HG03558 (cell line): Measurements from ENCODE around the gene MEG3.

Experiments
- ATAC-seq: cut with Tn5 transposase; IDR thresholded peaks from one replicate; pipeline ENCODE4 v1.9.1; 2021; ENCODE audit warnings: moderate number of reproducible peaks; ENCODE audit not compliant: unreplicated experiment; ENCODE audit errors: extremely low read depth

MEG3 gene

DNA sequence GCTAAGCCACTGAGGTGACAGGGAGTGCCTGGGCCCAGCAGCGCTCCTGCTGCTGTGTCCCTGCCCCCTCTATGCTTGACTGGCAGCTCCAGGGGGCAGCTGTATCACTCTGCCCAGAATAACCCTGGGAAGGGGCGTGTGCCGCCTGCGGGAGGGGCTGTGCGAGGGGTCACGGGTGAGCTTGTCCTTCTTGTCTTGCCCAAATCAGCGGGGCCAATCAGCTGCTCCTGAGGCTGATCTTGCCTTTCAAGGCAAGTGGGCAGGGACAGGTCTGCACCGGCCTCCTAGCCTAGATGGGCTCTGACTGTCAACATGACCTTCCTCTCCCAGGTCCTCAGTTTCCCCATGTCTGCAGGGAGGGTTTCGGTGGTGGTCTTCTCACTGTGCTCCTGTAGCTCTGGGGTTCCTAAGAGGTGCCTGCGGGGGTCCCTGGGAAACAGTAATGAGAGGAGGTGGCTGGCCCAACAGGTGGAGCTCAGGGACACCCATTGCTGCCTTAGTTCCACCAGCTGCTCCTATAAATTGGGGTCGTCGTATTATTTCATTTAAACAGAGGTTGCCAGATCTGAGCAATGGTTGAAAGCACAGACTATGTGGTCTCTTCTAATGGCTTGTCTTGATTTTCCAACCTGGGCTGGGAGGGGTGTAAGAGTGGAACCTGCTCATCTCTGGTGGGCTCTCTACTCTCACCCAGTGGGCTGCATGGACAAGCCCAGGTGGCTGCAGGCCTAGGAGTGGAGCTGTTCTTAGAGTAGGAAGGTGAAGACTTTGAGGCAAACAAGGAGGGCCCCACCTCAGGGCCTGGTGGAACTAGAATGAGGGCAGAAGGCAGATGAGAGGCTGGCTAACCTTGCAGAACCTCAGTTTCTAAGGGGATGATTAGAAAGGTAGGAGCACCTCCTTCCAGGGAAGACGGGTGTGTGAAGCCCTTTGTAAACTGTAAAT, 65.9 kb downstream of the MEG3 start:
- no peak for ATAC-seq

DNA sequence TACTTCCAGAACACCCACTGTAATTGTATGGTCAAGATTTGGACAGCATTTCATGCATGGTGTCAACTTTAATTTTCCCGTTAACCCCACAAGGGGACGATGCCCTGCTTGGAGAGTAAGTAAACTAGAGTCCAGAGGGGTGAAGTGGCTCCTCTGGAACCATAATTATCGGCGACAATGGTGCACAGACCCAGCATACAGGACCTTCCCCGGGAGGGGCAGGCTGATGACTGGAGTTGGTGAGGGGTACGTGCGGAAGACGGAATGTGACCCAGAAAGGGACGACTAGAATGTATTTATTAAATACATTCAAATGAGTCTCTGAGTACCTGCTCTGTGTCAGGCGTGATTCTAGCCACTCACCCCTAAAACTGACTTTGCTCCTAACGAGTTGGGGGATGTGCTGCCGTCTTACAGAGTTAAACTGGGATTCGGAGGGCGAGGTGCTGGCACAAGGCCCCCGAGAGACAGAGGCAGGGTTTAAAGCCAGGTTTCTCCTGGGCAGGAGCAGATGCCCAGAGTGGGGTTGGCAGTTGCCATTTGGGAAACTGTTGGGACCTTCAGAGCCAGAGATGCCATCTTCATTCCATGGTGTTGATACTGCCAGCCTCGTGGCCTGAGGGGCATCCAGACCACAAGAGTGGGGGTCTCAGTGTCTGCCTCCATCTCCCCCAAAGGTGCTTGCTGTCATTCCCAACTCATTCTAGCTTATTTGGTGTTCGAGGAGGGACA, 66.7 kb downstream of the MEG3 start:
- ATAC-seq, result no peak

DNA sequence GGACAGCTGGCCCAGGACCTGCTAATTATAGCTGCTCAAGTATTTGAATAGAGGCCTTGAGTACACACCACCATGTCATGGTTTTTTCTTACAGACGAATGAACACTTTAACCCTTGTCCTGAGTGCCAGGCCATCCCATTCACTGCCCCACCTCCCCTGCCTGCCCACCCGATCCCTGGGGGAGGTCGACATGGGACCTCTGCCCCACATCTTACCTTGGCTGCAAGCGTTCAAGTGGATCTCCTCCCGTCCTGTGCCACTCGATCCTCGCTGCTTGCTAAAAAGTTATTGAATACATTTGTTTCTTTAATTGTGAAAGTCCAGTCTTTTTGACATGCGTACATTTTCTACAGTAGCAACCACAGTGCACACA, 67.3 kb downstream of the MEG3 start:
- ATAC-seq, result no peak

DNA sequence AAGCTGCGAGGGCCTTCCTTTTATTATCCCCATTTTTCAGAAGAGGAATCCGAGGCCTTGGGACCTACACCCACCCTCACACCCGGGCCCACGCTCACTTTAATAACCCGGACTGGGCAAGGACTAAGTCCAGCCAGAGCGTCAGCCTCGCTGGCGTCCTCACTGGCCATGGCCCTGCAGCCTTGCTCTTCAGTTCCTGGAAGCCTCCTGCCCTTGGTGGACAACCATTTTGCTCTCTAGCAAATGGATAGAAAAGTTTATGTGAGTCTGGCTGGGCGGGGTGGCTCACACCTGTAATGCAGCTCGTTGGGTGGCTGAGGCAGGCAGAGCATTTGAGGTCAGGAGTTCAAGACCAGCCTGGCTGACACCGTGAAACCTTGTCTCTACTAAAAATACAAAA, 67.8 kb downstream of the MEG3 start:
- no peak for ATAC-seq

DNA sequence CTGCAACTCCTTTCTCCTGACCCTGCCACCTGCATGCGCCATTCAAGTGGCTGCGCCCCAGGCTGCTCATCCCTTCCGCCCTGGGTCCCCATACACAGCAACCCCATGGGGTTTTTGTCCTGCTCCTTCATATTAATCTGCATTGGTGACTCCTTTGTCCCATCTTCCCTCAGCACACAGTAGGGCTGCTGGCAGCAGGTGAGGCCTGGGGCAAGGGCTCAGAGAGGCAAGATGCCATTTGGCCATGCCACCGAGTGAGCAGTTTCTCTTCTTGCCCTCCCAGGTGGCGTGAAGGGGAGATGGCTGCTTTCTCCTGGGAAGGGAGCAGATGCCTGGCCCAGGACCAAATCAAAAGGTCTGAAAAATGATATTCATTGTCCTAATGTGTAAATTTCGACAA, 68.5 kb downstream of the MEG3 start:
- ATAC-seq, result no peak

DNA sequence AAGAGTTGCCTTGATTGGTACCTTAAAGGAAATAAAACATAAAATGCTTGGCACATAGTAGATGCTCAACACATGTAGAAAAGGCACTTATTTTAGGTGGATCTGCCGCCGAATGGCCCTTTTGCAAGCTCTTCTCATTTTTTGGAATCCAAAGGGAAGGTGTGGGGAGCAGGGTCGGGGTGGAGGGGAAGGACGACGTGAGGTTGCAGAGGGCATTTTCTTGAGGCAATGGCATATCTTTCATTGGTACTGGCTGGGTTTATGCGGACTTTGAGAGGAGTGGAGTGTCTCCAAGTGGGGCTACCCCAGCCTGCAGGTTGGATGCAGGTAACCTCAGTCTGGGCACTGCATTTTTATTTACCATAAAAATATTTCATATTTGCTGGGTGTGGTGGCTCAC, 69.5 kb downstream of the MEG3 start:
- ATAC-seq, result no peak

DNA sequence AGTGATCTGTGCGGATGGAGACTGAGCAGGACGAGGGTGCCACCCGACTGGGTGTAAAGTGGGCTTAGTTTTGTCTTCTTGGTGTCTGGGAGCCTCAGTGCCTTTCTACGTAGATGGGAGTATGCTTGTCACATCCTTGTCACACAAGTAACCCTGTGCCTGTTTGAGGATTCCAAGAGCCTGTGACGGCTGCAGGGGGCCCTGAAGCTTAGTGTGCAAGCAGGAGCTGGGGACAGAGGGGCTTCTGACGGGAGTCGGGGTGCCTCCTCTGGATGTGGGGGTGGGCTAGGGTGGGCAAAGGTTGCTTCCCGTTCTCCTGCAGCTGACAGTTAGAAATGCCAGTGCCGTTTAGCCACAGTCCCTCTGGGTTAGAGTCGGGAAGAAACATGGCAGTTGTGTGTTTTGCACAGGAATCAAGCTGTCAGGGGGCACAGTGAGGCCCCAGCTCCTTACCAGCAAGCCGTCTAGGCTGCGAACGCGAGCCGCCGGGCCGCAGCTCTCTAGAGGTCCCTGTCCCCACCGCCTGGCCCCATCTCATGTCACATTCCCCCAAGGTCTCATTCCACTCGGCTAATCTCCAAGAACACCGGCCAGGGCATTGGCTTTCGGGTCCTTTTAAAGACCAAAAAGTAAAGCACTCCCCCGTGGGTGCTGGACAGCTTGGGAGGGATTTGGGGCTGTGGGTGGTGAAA, 70.6 kb downstream of the MEG3 start:
- ATAC-seq, result no peak

DNA sequence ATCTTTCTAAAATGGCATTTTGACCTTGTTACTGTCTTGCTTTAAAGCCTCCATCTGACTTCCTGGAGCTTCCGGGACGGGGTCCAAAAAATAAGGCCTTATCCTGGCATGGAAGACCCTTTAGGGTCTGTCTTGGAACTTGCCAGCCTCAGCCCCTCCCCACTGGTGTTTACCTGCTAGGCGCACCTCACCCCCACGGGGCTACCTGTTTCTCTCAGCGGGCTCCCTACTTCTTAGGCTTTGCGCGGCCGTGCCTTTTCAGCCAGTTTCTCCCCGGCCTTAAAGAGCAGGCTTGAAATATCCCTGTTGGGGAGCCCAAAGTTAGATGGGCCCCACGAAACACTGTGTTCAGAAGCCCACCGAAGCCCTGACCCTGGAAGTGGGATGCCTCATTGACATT, 72.5 kb downstream of the MEG3 start:
- no peak for ATAC-seq

DNA sequence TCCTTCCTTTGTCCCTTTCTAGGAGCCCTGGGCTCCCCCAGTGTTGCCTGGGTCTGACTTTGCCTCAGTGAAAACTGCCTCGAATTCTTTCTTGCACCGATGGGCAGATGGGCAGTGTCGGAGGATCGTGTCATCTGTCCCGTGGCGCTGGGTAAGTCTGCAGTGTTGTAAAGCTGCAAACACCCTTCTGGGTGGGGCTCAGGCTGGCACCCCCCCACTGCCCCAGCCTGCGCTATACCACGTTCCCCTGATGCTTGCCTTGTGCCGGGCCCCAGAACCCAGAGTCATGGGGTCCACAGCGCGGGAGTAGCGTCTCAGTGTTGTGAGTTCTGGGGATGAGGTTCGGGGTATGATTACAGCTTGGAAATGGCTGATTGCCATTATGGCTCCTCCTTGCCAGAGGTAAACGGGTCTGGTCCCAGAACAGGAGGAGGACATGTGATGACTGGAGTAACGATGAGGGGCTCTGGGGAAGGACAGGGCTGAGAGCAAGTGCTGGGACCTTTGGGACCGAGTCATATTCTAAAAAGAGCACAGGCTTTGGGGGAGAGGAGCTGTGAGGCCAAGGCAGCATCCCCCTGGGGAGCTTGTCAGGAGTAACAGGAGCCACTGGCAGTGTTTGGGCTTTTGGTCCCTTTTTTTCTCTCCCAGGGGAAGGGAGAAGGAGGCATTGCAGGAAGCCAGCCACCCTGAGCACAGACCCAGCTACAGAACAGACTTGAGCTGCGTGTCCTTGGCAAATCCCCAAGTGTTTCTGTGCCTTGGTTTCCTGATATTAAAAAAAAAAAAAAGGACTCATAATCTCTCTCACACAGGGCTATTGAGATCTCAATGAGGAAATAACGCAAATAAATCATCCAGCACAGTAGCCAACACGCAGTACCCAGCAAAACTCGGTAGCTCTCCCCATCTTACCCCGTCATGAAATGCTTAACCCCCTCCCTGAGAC, 73.3 kb downstream of the MEG3 start:
- no peak for ATAC-seq

DNA sequence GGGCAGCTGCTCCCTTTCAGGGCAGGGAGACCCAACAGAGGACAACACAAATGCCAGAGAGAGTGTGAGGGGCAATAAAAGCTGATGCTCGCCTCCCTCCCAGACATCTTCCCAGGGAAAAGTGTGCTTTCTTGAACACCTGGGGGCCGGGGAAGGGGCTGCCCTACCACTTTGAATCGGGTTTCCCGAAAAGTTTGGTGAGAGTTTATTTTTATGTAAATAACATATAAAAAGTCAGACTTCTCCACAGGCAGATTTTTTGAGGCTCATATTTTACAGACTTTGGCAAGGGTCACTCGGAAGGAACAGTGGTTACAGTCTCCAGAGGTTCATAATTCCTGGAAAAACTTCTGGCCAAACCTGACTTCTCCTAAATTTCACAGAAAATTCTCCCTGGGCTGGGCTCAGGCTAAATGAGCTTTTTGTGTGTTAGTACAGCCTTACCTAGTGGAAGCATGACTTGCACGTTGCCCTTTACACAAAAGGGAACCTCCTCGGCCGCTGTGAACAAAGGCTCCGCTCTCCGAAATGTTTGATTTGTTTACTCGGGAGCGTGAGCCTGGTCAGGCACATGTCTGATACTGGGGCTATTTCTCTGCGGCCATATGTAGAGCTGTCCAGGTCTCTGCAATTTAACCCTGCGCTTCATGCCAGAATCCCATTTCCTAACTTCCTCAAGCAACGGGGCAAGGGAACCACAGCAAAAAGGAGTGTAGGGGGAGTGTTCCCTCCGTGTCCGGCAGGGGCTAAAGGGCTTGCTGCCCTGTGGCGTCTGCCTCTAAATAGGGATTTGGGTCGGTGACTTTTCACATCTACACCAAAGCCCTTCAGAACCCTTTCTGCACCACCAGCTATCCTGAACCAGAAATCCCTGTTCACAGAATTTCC, 74.2 kb downstream of the MEG3 start:
- ATAC-seq, result no peak

DNA sequence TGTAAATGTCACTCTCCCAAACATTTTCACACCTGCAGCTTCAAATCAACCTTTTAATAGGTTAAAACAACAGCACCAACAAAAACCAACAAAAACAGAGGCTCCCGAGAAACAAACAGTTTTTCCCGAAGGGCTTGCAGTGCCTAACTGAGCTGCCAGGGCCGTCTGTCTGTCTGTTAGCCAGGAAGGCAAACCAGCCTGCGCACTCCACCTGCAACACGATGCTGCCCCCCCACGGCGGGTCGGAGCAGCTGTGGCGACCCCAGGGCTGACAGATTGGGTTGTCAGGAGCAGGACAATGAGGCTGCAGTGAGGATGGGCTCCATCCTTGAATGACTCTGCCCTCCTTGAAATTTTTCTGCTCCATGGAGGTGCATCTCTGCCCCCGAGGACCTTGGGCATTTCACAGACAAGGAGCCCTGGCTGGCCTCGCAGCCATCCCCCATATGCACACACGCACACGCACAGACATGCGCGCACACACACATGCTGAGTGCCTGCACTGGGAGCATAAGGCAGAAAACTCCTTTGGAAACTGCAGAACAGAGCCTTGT, 75.0 kb downstream of the MEG3 start:
- no peak for ATAC-seq

DNA sequence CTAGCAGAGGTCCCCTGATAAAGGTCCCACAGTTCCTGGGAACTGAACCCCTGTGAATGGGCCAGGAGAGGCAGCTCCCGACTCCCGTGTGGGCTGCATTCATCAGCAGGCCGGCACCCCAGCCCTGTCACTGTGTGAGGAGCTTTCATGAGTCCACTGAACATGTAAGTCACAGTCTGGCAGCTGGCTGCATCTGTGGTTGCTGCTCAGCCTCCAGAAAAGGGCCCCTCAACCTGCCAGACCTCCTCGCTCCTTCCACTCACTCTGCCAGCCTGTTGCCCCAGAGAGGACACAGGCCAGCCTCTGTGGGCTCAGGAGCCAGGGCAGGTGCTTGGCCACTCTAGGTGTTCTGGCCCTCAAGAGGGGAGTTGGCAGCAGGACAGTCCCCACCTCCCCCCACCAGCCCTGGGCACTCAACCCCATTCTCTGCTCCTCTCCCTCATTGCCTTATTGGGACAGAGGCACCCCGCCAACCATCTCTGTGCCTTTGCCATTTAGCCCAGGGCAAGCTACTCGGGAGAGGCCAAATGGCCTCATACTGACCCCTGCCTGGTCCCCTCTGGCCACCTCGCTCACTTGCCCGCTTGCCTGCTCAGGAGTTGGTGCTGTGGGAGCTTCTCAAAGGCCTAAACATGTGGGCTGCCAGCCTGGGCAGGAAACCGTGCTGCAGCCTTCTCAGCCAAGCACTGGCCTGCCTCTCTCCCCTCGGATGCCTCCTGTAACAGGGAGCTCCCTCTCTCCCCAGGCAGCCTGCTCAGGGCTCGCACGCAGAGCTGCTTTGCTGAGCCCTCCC, 75.7 kb downstream of the MEG3 start:
- ATAC-seq, result no peak

DNA sequence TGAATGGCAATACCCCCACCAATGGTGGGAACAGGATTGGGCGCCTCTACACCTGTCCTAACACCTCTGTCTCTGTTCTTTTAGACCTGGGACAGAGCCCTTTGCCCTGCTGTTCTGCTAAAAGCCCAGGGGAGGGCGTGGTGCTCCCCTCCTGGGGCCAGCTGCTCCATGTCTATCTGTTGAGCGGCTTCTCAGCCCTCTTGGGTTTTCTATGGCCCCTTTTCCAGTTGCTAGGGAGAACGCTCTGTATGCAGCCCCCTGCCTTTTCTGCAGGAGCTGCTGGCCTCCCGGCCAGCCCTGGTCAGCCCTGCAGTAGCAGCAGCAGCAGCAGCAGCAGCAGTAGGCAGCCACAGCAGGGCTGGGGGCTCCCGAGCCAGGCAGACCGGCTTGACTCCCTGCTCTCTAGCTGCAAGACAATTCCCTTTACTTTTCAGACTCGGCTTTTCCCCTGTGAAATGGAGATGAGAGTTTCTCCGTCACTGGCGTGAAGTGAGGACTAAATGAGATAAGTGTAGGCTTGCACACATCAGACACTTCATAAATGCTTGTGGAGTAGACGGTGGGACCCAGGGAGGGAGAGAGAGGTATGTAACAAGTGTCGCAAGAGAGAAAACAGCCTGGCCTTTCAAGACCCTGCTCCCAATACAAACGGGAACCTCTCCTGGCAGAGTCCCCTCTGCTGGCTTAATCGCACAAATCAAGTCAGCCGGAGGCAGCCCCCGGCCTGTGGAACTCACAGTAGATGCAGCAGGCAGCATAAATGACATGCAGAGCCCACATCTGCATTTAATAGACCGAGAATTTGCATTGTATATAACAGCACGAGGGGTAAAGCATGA, 76.6 kb downstream of the MEG3 start:
- no peak for ATAC-seq

DNA sequence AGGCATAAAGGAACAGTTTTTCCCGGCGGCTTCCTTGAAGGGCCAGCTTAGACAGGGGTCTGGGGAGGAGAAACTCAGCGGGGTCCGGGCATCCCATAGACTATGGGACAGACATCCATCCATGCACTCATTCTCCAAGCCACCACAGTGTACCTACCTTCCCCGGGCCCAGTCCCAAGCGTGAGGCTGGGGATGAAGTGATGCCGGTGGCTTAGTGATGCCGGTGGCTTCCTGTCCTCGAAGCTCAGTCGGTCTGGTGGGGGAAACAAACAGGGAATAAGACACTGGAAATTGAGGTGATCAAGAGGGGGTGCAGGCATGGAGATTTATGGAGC, 77.2 kb downstream of the MEG3 start:
- ATAC-seq, result no peak

DNA sequence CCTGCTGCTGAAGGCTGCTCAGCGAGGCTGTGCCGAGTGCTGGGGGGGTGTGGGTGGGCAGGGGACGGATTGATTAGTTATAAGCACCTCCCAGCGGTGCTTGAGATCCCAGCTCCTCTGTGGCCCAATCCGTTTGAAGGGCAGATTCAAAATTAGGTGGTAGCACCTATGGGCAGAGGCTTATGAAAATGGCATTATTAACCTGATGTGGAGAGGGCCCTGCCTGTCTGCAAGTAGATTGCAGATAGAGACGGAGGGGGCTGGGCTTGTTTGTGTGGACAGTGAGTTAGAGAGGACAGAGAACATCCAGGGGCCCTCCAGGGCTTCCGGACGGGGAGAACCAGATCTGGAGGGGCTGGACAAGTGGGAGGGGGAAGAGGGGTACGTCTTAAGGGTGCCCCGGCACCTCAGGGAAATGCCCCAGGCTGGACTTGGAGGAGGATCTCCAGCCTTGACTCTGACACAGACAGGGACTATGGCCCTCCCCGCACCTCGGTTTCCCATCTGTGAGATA, 77.8 kb downstream of the MEG3 start, which contains the start of gene RTL1:
Gene RTL1 (minus strand): TSS at position 51 of the 514 bp plus-strand sequence. CDS start 18,934 bp downstream, outside the sequence.
- ATAC-seq, result no peak

DNA sequence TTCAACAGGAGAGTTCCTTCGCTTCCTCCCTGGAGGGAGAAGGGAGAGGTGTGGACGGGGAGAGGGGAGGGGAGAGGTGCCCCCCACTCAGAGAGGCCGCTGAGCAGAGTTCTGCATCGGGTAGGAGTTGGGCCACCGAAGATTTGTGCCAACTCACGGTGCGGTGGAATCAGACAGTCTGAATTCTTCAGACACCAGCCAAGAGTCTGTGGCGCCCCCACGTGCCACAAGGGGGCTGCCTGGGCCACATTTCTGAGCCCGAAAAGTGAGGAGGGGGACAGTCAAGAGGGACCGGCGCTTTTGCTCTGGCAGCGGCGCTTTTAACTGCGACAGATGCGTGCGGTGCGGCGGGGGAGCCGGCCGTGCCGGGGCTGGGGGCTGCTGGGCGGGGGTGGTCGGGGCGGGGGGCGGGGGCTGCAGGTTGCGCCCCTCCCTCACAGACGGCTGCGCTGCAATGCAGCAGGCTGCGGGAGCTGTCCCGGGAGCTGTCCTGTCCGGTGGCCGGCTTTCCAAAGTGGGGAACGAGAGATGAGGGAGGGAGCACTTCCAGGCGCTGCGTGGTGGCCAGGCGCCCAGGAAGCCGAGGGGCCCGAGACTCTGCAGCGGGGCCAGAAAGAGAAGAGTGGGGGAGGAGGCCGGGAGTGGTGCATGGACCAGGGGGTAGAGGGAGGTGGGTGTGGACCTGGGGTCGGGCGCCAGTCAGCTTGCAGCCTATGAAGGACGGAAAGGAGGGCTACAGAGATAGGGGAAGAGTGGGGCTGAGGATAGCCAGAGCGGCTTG, 78.6 kb downstream of the MEG3 start:
- ATAC-seq, result no peak
